Measurements from ENCODE around the gene CAPN9.

CAPN9 gene

GRCh38 chr1:230737622-230738262 is 9.4 kb upstream of the CAPN9 start:
- TF ChIP-seq, protein P1, sequence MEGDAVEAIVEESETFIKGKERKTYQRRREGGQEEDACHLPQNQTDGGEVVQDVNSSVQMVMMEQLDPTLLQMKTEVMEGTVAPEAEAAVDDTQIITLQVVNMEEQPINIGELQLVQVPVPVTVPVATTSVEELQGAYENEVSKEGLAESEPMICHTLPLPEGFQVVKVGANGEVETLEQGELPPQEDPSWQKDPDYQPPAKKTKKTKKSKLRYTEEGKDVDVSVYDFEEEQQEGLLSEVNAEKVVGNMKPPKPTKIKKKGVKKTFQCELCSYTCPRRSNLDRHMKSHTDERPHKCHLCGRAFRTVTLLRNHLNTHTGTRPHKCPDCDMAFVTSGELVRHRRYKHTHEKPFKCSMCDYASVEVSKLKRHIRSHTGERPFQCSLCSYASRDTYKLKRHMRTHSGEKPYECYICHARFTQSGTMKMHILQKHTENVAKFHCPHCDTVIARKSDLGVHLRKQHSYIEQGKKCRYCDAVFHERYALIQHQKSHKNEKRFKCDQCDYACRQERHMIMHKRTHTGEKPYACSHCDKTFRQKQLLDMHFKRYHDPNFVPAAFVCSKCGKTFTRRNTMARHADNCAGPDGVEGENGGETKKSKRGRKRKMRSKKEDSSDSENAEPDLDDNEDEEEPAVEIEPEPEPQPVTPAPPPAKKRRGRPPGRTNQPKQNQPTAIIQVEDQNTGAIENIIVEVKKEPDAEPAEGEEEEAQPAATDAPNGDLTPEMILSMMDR (IDR thresholded peaks at IDR 0.05; ENCODE audit: borderline replicate concordance, control extremely low read depth, extremely low read depth, insufficient read depth, missing control alignments): no peak
- in situ Hi-C loops (cut with MboI; ENCODE audit: low sequenced_read_pairs, unreplicated experiment): no loop called here
- DNase-seq (ENCODE audit: low spot score): no peak

DNA sequence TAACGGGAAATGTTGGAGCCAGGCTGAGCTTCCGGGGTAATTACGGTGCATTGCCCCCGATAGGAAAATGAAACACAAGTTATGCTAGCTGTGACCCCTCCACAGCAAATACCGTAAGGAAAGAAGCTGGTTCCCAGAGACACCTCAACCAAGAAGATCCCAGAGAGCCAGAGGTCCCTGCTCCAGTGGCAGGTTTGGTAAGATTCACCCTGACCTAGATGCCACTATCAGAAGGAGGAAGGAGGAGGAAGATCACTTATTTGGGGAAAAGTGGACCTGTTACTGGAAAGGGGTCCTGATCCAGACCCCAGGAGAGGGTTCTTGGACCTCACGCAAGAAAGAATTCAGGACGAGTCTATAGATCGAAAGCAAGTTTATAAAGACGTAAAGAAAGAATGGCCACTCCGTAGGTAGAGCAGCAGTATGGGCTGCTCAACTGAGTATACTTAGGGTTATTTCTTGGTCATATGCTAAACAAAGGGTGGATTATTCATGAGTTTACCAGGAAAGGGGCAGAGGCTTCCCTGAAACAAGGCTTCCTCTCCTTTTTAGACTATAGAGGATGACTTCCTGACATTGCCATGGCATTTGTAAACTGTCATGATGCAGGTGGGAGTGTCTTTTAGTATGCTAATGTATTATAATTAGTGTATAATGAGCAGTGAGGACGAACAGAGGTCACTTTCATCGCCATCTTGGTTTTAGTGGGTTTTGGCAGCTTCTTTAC is 7.5 kb upstream of the CAPN9 start:
- TF ChIP-seq, protein P1 (IDR thresholded peaks at IDR 0.05; ENCODE audit: borderline replicate concordance, control extremely low read depth, extremely low read depth, insufficient read depth, missing control alignments): no peak
- DNase-seq (ENCODE audit: low spot score): no peak
- in situ Hi-C loops (cut with MboI; ENCODE audit: low sequenced_read_pairs, unreplicated experiment): no loop called here

GRCh38 chr1:230743899-230744298 is 3.3 kb upstream of the CAPN9 start:
- DNase-seq (ENCODE audit: low spot score): no peak
- in situ Hi-C loops (cut with MboI; ENCODE audit: low sequenced_read_pairs, unreplicated experiment): no loop called here
- TF ChIP-seq, protein P1 (IDR thresholded peaks at IDR 0.05; ENCODE audit: borderline replicate concordance, control extremely low read depth, extremely low read depth, insufficient read depth, missing control alignments): no peak

DNA sequence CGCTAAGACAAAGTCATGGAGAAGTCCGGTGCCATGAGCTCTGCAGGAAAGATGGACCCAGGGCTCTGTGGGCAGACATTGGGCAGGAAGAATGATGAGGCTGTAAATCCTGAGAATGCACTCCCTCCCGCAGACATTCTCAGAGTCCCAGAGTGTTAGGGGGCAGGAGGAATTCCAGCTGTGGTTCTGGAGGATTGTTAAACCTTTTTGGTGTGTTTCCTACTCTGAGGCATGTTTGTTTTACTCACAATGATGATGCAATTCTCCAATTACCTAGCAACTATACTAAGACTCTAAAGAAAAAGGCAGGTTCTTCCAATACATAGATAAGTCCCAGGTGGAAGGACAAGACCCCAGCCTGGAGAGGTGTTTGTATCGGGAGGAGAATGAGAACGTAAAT is 2.8 kb upstream of the CAPN9 start:
- TF ChIP-seq, protein P1 (IDR thresholded peaks at IDR 0.05; ENCODE audit: borderline replicate concordance, control extremely low read depth, extremely low read depth, insufficient read depth, missing control alignments): no peak
- no peak for DNase-seq (ENCODE audit: low spot score)
- in situ Hi-C loops (cut with MboI; ENCODE audit: low sequenced_read_pairs, unreplicated experiment): no loop called here

- no peak for DNase-seq (ENCODE audit: low spot score)
- TF ChIP-seq, protein P1 (IDR thresholded peaks at IDR 0.05; ENCODE audit: borderline replicate concordance, control extremely low read depth, extremely low read depth, insufficient read depth, missing control alignments): no peak
- in situ Hi-C loops (cut with MboI; ENCODE audit: low sequenced_read_pairs, unreplicated experiment): no loop called here
These were observed 2.1 kb upstream of the CAPN9 start for GRCh38 chr1:230745071-230745470.

- in situ Hi-C loops (cut with MboI; ENCODE audit: low sequenced_read_pairs, unreplicated experiment): no loop called here
- no peak for DNase-seq (ENCODE audit: low spot score)
- TF ChIP-seq, protein P1 (IDR thresholded peaks at IDR 0.05; ENCODE audit: borderline replicate concordance, control extremely low read depth, extremely low read depth, insufficient read depth, missing control alignments): no peak
These were observed 571 bp upstream of the CAPN9 start for GRCh38 chr1:230746617-230747016.

Data from GM13976 (cell line).